Caco-2 (cell line): Measurements from ENCODE around the gene TLK1. TPM values are rescaled to one million over a fixed set of nuclear protein-coding genes. Genes with fewer than 3 reads are reported as not detected.

Experiments
- BruUV-seq: library from RNA; stranded (reverse); fragments of 400-500 nt; replicated peaks from 2 replicates; lab custom pipeline; 2021; lab: Mats Ljungman, UMichigan
- CTCF ChIA-PET: fragments of 300-600 bp; sonication (Branson Sonifier 250); formaldehyde crosslinking; loops from one replicate; lab custom pipeline; 2022; ENCODE audit warnings: antibody characterized with exemption; lab: Charles Lee
- POLR2A ChIA-PET: fragments of 300-600 bp; sonication (Branson Sonifier 250); formaldehyde crosslinking; loops from one replicate; lab custom pipeline; 2022; ENCODE audit warnings: antibody characterized with exemption; lab: Charles Lee
- DNase-seq, 2 experiments: peaks; one replicate each; pipeline versions ENCODE4 v3.0.0 to v3.0.0-alpha.2; 2020 to 2022
- H3K27me3 ChIP-seq: replicated peaks from 2 replicates; pipeline ENCODE4 v1.6.0; 2011; ENCODE audit warnings: low read length; ENCODE audit not compliant: control insufficient read depth, insufficient read depth
- H3K36me3 ChIP-seq: 2 replicates; pipeline ENCODE4 v1.5.1; 2011; ENCODE audit warnings: low read length; ENCODE audit not compliant: control insufficient read depth, insufficient read depth
- H3K4me1 ChIP-seq: fragments of 250-450 bp; sonication (Bioruptor Pico); 2 replicates; pipeline ENCODE4 v1.5.1; 2020; ENCODE audit warnings: mild to moderate bottlenecking
- H3K4me3 ChIP-seq: 2 replicates; pipeline ENCODE4 v1.5.1; 2011; ENCODE audit warnings: low read depth, mild to moderate bottlenecking, control low read depth, low read length
- H3K9me3 ChIP-seq: fragments of 250-450 bp; sonication (Bioruptor Pico); 2 replicates; pipeline ENCODE4 v1.5.1; 2020; ENCODE audit warnings: mild to moderate bottlenecking, moderate library complexity
- H3K27ac Mint-ChIP-seq: one replicate; pipeline ENCODE4 v1.8.0; 2022; ENCODE audit warnings: mixed read lengths; ENCODE audit not compliant: unreplicated experiment
- H3K27me3 Mint-ChIP-seq: one replicate; pipeline ENCODE4 v1.8.0; 2022; ENCODE audit warnings: mixed read lengths; ENCODE audit not compliant: insufficient read depth, unreplicated experiment
- H3K36me3 Mint-ChIP-seq: one replicate; pipeline ENCODE4 v1.8.0; 2022; ENCODE audit warnings: mild to moderate bottlenecking, mixed read lengths; ENCODE audit not compliant: insufficient read depth, unreplicated experiment
- H3K4me1 Mint-ChIP-seq: one replicate; pipeline ENCODE4 v1.8.0; 2022; ENCODE audit warnings: low read depth, mixed read lengths; ENCODE audit not compliant: unreplicated experiment
- H3K4me3 Mint-ChIP-seq: one replicate; pipeline ENCODE4 v1.8.0; 2022; ENCODE audit warnings: mild to moderate bottlenecking, moderate library complexity, mixed read lengths; ENCODE audit not compliant: unreplicated experiment
- H3K9me3 Mint-ChIP-seq: one replicate; pipeline ENCODE4 v1.8.0; 2022; ENCODE audit warnings: mixed read lengths; ENCODE audit not compliant: unreplicated experiment
- CTCF ChIP-seq, 2 experiments: fragments of 200-600 bp in 1 of 2; IDR thresholded peaks; 1 replicate in 1 of 2; 2 replicates in 1 of 2; pipeline versions ENCODE4 v1.5.1 to v1.8.0; 2011 to 2022; ENCODE audit warnings: antibody characterized with exemption in 1 of 2, control low read depth in 1 of 2, inconsistent platforms in 1 of 2, low read depth in 1 of 2, low read length in 1 of 2, mild to moderate bottlenecking in 1 of 2, moderate library complexity in 1 of 2; ENCODE audit not compliant: insufficient read depth in 1 of 2, severe bottlenecking in 1 of 2, unreplicated experiment in 1 of 2
- intact Hi-C: fragments of 100-400 bp; cut with micrococcal nuclease; formaldehyde crosslinking; loops from one replicate; pipeline ENCODE4 v1.10.0; 2022; ENCODE audit not compliant: unreplicated experiment
- total RNA-seq: library from RNA; stranded (reverse); gene quantifications from 2 replicates; pipeline ENCODE4 v1.2.3, GENCODE V29; 2022

TLK1 gene
- total RNA-seq, 1 experiment from 2014 or later: 85.1 TPM

GRCh38 chr2:170991398-170992182, 169.1 kb downstream of the TLK1 start:
- peak in 1 of 2 experiments; percentile 25 for TF ChIP-seq CTCF (IDR thresholded peaks at IDR 0.05; ENCODE audit: insufficient read depth in 1 of 2, low read depth in 1 of 2, low read length in 1 of 2, severe bottlenecking in 1 of 2, unreplicated experiment in 1 of 2)
- POLR2A ChIA-PET: no interaction called here
- intact Hi-C loops: loop anchor here (1.0 kb wide), 1 partner anchor 168 kb away; no protein-coding TSS in a partner anchor
- BruUV-seq: no TSS peak
- no peak for DNase-seq
- Mint-ChIP-seq H3K27ac (no peak overlapping the region), H3K4me1 (no peaks in the 10 kb centered on the region), H3K9me3 (no peaks in the 10 kb centered on the region), H3K36me3 (peaks cover 50% of the 10 kb centered on the region), H3K4me3 (no peak overlapping the region), H3K27me3 (no peaks in the 10 kb centered on the region)
- H3K4me1 ChIP-seq: no peaks in the 10 kb centered on the region
- no peaks in the 10 kb centered on the region for H3K27me3 ChIP-seq
- no peaks in the 10 kb centered on the region for H3K9me3 ChIP-seq
- CTCF ChIA-PET: no interaction called here
- no peaks in the 10 kb centered on the region; the same call in 1 of the 2 replicates for H3K36me3 ChIP-seq
- no peak overlapping the region for H3K4me3 ChIP-seq

- Mint-ChIP-seq H3K4me1 (no peaks in the 10 kb centered on the region), H3K4me3 (no peak overlapping the region), H3K9me3 (no peaks in the 10 kb centered on the region), H3K27ac (no peak overlapping the region), H3K27me3 (no peaks in the 10 kb centered on the region), H3K36me3 (peaks cover 28% of the 10 kb centered on the region)
- BruUV-seq: no TSS peak
- intact Hi-C loops: no loop called here
- DNase-seq: no peak
- no peaks in the 10 kb centered on the region for H3K36me3 ChIP-seq
- ChIA-PET CTCF (no interaction called here), POLR2A (no interaction called here)
- no peaks in the 10 kb centered on the region for H3K9me3 ChIP-seq
- H3K27me3 ChIP-seq: no peaks in the 10 kb centered on the region
- no peak overlapping the region for H3K4me3 ChIP-seq
- no peaks in the 10 kb centered on the region for H3K4me1 ChIP-seq
- no peak for TF ChIP-seq CTCF (IDR thresholded peaks at IDR 0.05; ENCODE audit: insufficient read depth in 1 of 2, low read depth in 1 of 2, low read length in 1 of 2, severe bottlenecking in 1 of 2, unreplicated experiment in 1 of 2)
Measured at GRCh38 chr2:170986566-170987258, 174.0 kb downstream of the TLK1 start.

- TF ChIP-seq CTCF (IDR thresholded peaks at IDR 0.05; ENCODE audit: insufficient read depth in 1 of 2, low read depth in 1 of 2, low read length in 1 of 2, severe bottlenecking in 1 of 2, unreplicated experiment in 1 of 2): no peak
- intact Hi-C loops: no loop called here
- Histone ChIP-seq H3K4me1 (no peaks in the 10 kb centered on the region), H3K36me3 (no peaks in the 10 kb centered on the region), H3K27me3 (no peaks in the 10 kb centered on the region), H3K9me3 (no peaks in the 10 kb centered on the region), H3K4me3 (no peak overlapping the region)
- BruUV-seq: no TSS peak
- POLR2A ChIA-PET: no interaction called here
- Mint-ChIP-seq H3K36me3 (peaks cover 22% of the 10 kb centered on the region), H3K27me3 (no peaks in the 10 kb centered on the region), H3K4me3 (no peak overlapping the region), H3K27ac (no peak overlapping the region), H3K4me1 (no peaks in the 10 kb centered on the region), H3K9me3 (no peaks in the 10 kb centered on the region)
- no peak for DNase-seq
- CTCF ChIA-PET: no interaction called here
Measured at GRCh38 chr2:170985407-170985806, 175.3 kb downstream of the TLK1 start.
